Measurements from ENCODE around the gene ASB13.

DNA sequence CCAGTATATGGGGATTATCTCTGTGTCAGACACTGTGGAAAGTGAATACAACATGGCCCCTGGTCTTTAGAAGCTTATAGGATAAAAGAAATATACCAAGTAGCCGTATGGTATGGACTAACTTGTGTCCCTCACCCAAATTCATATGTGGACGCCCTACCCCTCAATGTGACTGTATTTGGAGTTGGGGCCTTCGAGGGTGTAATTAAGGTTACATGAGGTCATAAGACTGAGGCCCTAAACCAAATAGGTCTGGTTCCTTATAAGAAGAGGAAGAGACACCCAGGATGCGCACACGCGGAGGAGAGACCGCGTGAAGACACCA, 36.3 kb downstream of the ASB13 start:
- TF ChIP-seq NFRKB (IDR thresholded peaks at IDR 0.05) (no peak), CTBP1 (IDR thresholded peaks at IDR 0.05; ENCODE audit: borderline replicate concordance) (no peak), BHLHE40 (IDR thresholded peaks at IDR 0.05; ENCODE audit: borderline replicate concordance) (no peak)
- TF ChIP-seq, protein P1, sequence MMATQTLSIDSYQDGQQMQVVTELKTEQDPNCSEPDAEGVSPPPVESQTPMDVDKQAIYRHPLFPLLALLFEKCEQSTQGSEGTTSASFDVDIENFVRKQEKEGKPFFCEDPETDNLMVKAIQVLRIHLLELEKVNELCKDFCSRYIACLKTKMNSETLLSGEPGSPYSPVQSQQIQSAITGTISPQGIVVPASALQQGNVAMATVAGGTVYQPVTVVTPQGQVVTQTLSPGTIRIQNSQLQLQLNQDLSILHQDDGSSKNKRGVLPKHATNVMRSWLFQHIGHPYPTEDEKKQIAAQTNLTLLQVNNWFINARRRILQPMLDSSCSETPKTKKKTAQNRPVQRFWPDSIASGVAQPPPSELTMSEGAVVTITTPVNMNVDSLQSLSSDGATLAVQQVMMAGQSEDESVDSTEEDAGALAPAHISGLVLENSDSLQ (IDR thresholded peaks at IDR 0.05) = no peak
